Epithelial cell of proximal tubule (primary cell): ENCODE data around the gene LIN7C. TPM values are rescaled to one million over a fixed set of nuclear protein-coding genes. Genes with fewer than 3 reads are reported as not detected.

ENCODE experiments used
- DNase-seq: peaks from one replicate; pipeline ENCODE4 v3.0.0-alpha.2; 2011; ENCODE audit warnings: low read depth
- H3K4me3 ChIP-seq: 2 replicates; pipeline ENCODE4 v1.5.1; 2011; ENCODE audit warnings: low read depth, mild to moderate bottlenecking, low read length
- total RNA-seq: library from RNA; depleted of rRNA; stranded (reverse); fragments of >200 nt; gene quantifications from 2 replicates; pipeline ENCODE4 v1.2.3, GENCODE V29; 2015
- TF ChIP-seq, protein P1 (sequence below): conservative IDR thresholded peaks from 2 replicates; pipeline ENCODE4 v1.5.1; 2012; ENCODE audit warnings: low read depth, mild to moderate bottlenecking, low read length

The LIN7C gene
- total RNA-seq, 1 donor from 2014 or later, result 23.5 TPM

DNA sequence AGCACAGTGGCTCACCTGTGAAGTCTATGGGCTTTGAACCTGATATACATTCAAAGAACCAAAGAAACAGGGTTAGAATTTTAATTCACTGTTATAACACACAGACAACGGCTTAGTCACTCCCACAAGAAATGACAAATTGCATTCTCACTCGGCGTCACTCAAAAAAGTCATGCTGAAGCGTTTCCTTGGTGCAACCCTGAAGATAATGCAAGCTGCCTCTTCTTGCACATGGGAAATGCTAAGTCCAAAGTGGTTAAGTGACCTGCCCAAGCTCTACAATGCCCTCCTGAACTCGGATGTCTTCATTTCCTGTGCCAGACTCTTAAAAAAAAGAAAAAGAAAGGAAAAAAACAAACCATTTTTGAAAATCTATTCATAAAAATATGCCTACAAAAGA, 44.0 kb downstream of the LIN7C start:
- DNase-seq, result no peak
- TF ChIP-seq, protein P1, sequence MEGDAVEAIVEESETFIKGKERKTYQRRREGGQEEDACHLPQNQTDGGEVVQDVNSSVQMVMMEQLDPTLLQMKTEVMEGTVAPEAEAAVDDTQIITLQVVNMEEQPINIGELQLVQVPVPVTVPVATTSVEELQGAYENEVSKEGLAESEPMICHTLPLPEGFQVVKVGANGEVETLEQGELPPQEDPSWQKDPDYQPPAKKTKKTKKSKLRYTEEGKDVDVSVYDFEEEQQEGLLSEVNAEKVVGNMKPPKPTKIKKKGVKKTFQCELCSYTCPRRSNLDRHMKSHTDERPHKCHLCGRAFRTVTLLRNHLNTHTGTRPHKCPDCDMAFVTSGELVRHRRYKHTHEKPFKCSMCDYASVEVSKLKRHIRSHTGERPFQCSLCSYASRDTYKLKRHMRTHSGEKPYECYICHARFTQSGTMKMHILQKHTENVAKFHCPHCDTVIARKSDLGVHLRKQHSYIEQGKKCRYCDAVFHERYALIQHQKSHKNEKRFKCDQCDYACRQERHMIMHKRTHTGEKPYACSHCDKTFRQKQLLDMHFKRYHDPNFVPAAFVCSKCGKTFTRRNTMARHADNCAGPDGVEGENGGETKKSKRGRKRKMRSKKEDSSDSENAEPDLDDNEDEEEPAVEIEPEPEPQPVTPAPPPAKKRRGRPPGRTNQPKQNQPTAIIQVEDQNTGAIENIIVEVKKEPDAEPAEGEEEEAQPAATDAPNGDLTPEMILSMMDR, result no peak
- no peak overlapping the region for H3K4me3 ChIP-seq

DNA sequence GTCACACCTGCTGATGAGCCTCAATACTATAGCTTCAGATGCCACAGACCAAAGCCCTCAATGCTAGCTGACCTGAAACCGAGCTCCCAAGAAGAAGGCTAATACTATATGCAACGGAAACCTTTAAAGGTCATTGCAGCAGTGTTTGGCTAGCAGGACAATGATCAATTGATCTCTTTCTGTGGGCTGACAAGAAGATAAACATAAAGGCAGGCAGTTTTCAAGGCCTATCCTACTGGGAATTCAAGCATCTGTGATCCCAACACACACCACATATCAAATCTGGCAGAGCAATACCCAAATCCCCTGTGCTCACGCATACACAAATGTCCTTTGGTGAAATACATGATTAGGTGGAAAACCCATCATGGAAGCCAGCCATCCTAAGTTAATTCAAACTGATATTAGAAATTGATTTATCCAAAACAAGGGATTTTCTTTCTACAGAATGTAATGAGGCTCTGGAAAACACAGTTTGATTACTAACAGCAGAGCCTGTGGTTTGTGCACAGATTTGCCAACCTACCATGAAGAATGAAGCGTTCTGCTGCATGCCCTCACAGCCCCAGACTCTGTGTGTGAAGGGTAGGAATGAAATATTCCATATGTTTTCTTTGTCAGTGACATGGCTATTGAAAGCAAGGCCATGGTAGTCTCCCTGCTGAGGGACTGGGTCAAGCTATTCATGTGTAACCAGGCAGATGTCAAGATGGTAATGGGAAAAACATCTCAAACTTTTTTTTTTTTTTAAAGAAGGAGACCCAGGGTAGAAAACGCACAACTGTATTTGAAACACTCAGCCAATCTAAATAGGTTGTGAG, 46.2 kb downstream of the LIN7C start:
- no peak for DNase-seq
- TF ChIP-seq, protein P1, result no peak
- H3K4me3 ChIP-seq, result no peak overlapping the region

DNA sequence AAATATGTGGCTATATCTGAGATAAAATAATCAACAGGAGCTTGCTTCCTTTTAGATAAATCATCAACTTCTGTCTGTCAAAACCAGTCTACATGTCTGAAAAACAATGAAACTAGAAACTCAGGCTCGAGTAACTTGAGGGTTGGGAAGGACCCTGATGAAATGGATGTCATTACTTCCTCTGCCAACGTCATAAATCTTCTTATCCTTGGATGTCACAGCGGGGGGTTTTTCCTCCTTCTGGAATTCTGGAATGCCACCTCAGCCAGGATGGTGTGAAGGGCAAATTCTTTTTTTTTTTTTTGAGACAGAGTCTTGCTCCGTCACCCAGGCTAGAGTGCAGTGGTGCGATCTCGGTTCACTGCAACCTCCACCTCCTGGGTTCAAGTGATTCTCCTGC, 47.4 kb downstream of the LIN7C start:
- TF ChIP-seq, protein P1, result no peak
- no peak overlapping the region for H3K4me3 ChIP-seq
- DNase-seq, result no peak

DNA sequence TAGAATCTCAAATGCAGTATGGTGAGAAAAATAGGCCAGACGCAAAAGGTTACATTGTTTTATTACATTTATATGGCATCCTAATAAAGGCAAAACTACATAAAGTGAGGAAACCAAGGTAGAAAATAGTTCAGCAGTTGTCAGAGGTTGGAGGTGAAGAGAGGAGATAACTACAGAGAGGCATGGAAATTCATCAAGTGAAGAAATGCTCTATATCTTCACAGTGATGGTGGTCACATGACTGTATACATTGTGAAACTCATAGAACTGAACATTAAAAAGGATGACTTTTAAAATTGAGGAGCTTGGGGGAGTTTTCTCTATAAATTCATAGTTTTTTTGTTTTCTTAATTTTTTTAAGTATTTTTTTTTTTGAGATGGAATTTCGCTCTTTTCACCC, 48.4 kb downstream of the LIN7C start:
- TF ChIP-seq, protein P1, result no peak
- H3K4me3 ChIP-seq, result no peak overlapping the region
- no peak for DNase-seq

DNA sequence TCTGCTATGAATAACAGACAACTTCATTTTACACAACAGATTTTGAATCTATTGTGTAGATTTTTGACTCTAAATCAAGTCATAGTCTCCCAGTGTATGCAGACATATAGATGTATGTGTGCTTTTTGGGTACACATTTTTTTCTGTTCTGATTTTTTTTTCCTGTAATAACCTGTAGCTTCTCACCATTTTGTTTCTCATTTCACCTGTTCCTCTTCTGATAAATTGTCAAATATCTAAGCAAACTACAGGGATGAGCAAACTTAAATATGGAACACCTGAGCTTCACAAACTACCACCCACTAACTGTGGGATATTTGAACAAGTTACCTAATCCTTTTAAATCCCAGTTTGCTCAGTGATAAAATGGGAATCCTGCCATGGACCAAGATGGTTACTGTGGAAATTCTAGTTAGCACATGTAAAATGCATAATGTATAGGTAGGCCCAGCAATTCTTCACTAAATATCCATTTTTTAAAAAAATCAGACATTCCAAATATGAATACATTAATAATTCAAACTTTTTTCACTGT, 49.7 kb downstream of the LIN7C start:
- H3K4me3 ChIP-seq, result no peak overlapping the region
- TF ChIP-seq, protein P1, result no peak
- no peak for DNase-seq

DNA sequence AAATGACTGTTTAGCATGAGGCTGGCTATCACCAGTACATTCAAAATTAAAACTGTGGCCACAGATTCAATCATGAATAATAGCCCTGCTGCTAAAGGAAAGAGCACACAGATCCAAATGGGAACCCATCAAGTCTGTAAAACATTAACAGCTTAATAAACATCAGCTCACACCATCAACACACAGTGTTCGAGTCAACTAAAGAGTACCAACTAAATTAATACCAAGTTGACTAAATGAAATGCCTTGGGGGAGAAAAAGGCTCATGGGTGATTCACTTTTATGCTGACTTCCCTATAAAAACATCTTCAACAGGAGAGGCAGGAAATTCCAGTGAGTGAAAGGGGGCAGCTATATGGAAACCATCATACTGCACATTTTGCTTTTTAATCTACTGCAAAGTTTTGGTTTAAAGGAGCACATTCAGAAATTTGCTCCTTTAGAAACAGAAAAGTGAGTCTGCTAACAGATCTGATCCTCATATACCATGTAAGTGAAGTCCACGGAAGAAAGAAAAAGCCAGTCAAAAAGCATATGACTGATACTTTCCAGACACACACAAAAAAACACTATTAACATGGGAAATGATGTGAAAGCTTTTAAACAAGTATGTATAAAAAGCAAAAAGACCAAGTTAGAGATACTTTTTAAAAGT, 50.3 kb downstream of the LIN7C start:
- DNase-seq, result peak; percentile 86
- TF ChIP-seq, protein P1, result no peak
- peak overlapping the region; percentile 17 for H3K4me3 ChIP-seq
